Gastroesophageal sphincter (tissue), 4 donors: ENCODE results near the gene SCARF1. TPM values are rescaled to one million over a fixed set of nuclear protein-coding genes. Genes with fewer than 3 reads are reported as not detected.

Experiments used
- ATAC-seq: fragments of 150-250 bp; one replicate; pipeline ENCODE4 v1.9.1; 2016; ENCODE audit warnings: mild to moderate bottlenecking, moderate library complexity
- H3K27ac ChIP-seq, 4 donors: fragments of 200-600 bp; sonication (generic) in 3 of 4; 1 replicate in 3 of 4; 2 replicates in 1 of 4; pipeline ENCODE4 v1.5.1; 2016 to 2019
- H3K27me3 ChIP-seq: fragments of 200-600 bp; sonication (generic); one replicate; pipeline ENCODE4 v1.5.1; 2019
- H3K36me3 ChIP-seq, 2 donors: fragments of 200-600 bp; sonication (generic); one replicate each; pipeline ENCODE4 v1.5.1; 2019; ENCODE audit warnings: control low read depth in 1 of 2
- H3K4me1 ChIP-seq, 3 donors: fragments of 200-600 bp; sonication (generic); 1 replicate in 2 of 3; 2 replicates in 1 of 3; pipeline ENCODE4 v1.5.1; 2016 to 2019; ENCODE audit warnings: control low read depth in 2 of 3
- H3K4me3 ChIP-seq, 2 donors: fragments of 200-600 bp; sonication (generic); one replicate each; pipeline ENCODE4 v1.5.1; 2019; ENCODE audit warnings: mild to moderate bottlenecking in 1 of 2, moderate library complexity in 1 of 2
- H3K9me3 ChIP-seq, 3 donors: fragments of 200-600 bp; sonication (generic); one replicate each; pipeline ENCODE4 v1.5.1; 2017 to 2019; ENCODE audit warnings: control low read depth in 2 of 3
- CTCF ChIP-seq, 4 experiments: fragments of 200-600 bp in 2 of 4; fragments of 450-650 bp in 2 of 4; sonication (generic) in 1 of 4; IDR thresholded peaks; one replicate each; pipeline ENCODE4 v1.5.1; 2017 to 2019; ENCODE audit warnings: antibody characterized with exemption in 4 of 4, mild to moderate bottlenecking in 2 of 4, moderate library complexity in 2 of 4
- EP300 ChIP-seq: sonication (generic); formaldehyde crosslinking; IDR thresholded peaks from one replicate; pipeline ENCODE4 v1.6.1; 2017; ENCODE audit warnings: antibody characterized with exemption, mild to moderate bottlenecking
- POLR2A ChIP-seq, 2 donors: fragments of 450-650 bp; IDR thresholded peaks; one replicate each; pipeline ENCODE4 v1.6.1; 2017; ENCODE audit warnings: antibody characterized with exemption in 2 of 2, mild to moderate bottlenecking in 2 of 2, moderate library complexity in 1 of 2
- POLR2AphosphoS5 ChIP-seq: sonication (generic); formaldehyde crosslinking; IDR thresholded peaks from one replicate; pipeline ENCODE4 v1.6.1; 2017; ENCODE audit warnings: antibody characterized with exemption
- WGBS, 2 donors: methylation state at CpG; one replicate each; pipeline ENCODE4 v1.1.5; 2018; ENCODE audit warnings: low coverage in 1 of 2; 5-methylcytosine and 5-hydroxymethylcytosine counted together
- total RNA-seq, 4 donors: library from RNA; depleted of rRNA; stranded (reverse); fragments of >200 nt; gene quantifications; one replicate each; pipeline ENCODE4 v1.1.0, GENCODE V29; 2016

The SCARF1 gene
- total RNA-seq, 4 donors from 2014 or later = 8.9 to 16.8 (median 12.7) TPM

GRCh38 chr17:1650731-1651558, 5.4 kb upstream of the SCARF1 start:
- H3K27ac ChIP-seq = peak overlapping the region; percentile 92 to 99 (median 98)
- H3K4me1 ChIP-seq = peaks cover 7 to 50% (median 27%) of the 10 kb centered on the region in 3 donors
- no peaks in the 10 kb centered on the region for H3K9me3 ChIP-seq
- no peak for ATAC-seq
- TF ChIP-seq POLR2A (IDR thresholded peaks at IDR 0.05) = no peak
- TF ChIP-seq EP300 = no peak
- TF ChIP-seq CTCF (IDR thresholded peaks at IDR 0.05) = no peak
- 70 to 77% methylated on average over 5 to 6 of the region's 22 CpGs for WGBS, 2 donors
- H3K36me3 ChIP-seq = peaks cover 4 to 59% of the 10 kb centered on the region in 2 donors
- no peaks in the 10 kb centered on the region for H3K27me3 ChIP-seq
- no peak overlapping the region for H3K4me3 ChIP-seq

- peaks cover 7 to 58% (median 27%) of the 10 kb centered on the region in 3 donors for H3K4me1 ChIP-seq
These were observed 4.4 kb upstream of the SCARF1 start, which contains the start of gene RILP for GRCh38 chr17:1649844-1650501. TSS of gene RILP (minus strand) at chr17:1649866. CDS start at chr17:1649804, 62 bp downstream.

GRCh38 chr17:1648963-1649843, 3.7 kb upstream of the SCARF1 start:
- Histone ChIP-seq H3K4me1 (peaks cover 7 to 66% (median 27%) of the 10 kb centered on the region in 3 donors), H3K36me3 (peaks cover 3 to 41% of the 10 kb centered on the region in 2 donors), H3K4me3 (peak overlapping the region; percentile 73 to 92), H3K27ac (peak overlapping the region; percentile 92 to 99 (median 98)), H3K9me3 (no peaks in the 10 kb centered on the region), H3K27me3 (no peaks in the 10 kb centered on the region)
- ATAC-seq = peak; percentile 88
- TF ChIP-seq POLR2A (IDR thresholded peaks at IDR 0.05) = peak; percentile 49 to 54
- TF ChIP-seq CTCF (IDR thresholded peaks at IDR 0.05) = peak in 3 of 4 experiments; percentile 23 to 96 (median 94)
- TF ChIP-seq EP300 = no peak
- TF ChIP-seq POLR2AphosphoS5 = peak; percentile 54
- no CpG with 5 or more reads among the region's 100 CpGs for WGBS, 2 donors

More at GRCh38 chr17:1649844-1650501, 4.4 kb upstream of the SCARF1 start, which contains the start of gene RILP:
- Histone ChIP-seq H3K27ac (peak within 1 kb of the TSS; percentile 92 to 99 (median 98)), H3K27me3 (no peaks in the 10 kb centered on the region), H3K4me3 (peak within 1 kb of the TSS; percentile 73 to 92), H3K36me3 (peaks cover 3 to 49% of the 10 kb centered on the region in 2 donors), H3K9me3 (no peaks in the 10 kb centered on the region)
- TF ChIP-seq POLR2AphosphoS5 (peak; percentile 29), POLR2A (IDR thresholded peaks at IDR 0.05) (no peak), CTCF (IDR thresholded peaks at IDR 0.05) (no peak)
- WGBS, 2 donors = 48% methylated on average over 3 of the region's 23 CpGs; no CpG with 5 or more reads in 1 of the 2 donors
- ATAC-seq = peak; percentile 62

GRCh38 chr17:1648173-1648962, 2.8 kb upstream of the SCARF1 start:
- WGBS, 2 donors = 0% methylated on average over 1 to 2 of the region's 54 CpGs
- no peak for ATAC-seq
- peaks cover 7 to 74% (median 34%) of the 10 kb centered on the region in 3 donors for H3K4me1 ChIP-seq
- no peaks in the 10 kb centered on the region for H3K9me3 ChIP-seq
- H3K27me3 ChIP-seq = no peaks in the 10 kb centered on the region
- peak; percentile 5 for TF ChIP-seq POLR2AphosphoS5
- peak in 1 of 4 experiments; percentile 94 for TF ChIP-seq CTCF (IDR thresholded peaks at IDR 0.05)
- TF ChIP-seq EP300 = no peak
- TF ChIP-seq POLR2A (IDR thresholded peaks at IDR 0.05) = no peak
- H3K4me3 ChIP-seq = peak overlapping the region; percentile 39 to 92
- peak overlapping the region; percentile 64 to 99 (median 98) for H3K27ac ChIP-seq
- peaks cover 2 to 33% of the 10 kb centered on the region in 2 donors for H3K36me3 ChIP-seq
